Neural cell (in vitro differentiated cells): Measurements from ENCODE around the gene JAK2. TPM values are rescaled to one million over a fixed set of nuclear protein-coding genes. Genes with fewer than 3 reads are reported as not detected.

ENCODE experiments used
- H2AFZ ChIP-seq: fragments of 200-600, 300-800 bp; sonication (generic), shearing (Covaris generic); 2 replicates; pipeline ENCODE4 v1.6.0; 2014; ENCODE audit warnings: low read depth, mild to moderate bottlenecking, antibody characterized with exemption, low read length, moderate library complexity
- H3F3A ChIP-seq: fragments of 200-600 bp; shearing (Covaris generic); 2 replicates; pipeline ENCODE4 v1.6.1; 2016; ENCODE audit warnings: mild to moderate bottlenecking, moderate library complexity, mixed read lengths, antibody characterized with exemption, low read length; ENCODE audit not compliant: insufficient read depth, poor library complexity, severe bottlenecking
- H3K27ac ChIP-seq: fragments of 200-600, 300-800 bp; sonication (generic), shearing (Covaris generic); 2 replicates; pipeline ENCODE4 v1.5.1; 2014; ENCODE audit warnings: mild to moderate bottlenecking, low read length, moderate library complexity
- H3K27me3 ChIP-seq: fragments of 300-800, 200-600 bp; sonication (generic), shearing (Covaris generic); 2 replicates; pipeline ENCODE4 v1.6.0; 2014; ENCODE audit warnings: mild to moderate bottlenecking, low read depth, low read length, moderate library complexity; ENCODE audit not compliant: insufficient read depth
- H3K36me3 ChIP-seq: fragments of 300-800, 200-600 bp; sonication (generic), shearing (Covaris generic); 2 replicates; pipeline ENCODE4 v1.5.1; 2014; ENCODE audit warnings: mild to moderate bottlenecking, antibody characterized with exemption, low read length, moderate library complexity; ENCODE audit not compliant: insufficient read depth
- H3K4me2 ChIP-seq: fragments of 300-800, 200-600 bp; sonication (generic), shearing (Covaris generic); 2 replicates; pipeline ENCODE4 v1.6.0; 2014; ENCODE audit warnings: mild to moderate bottlenecking, low read length
- H3K4me3 ChIP-seq: fragments of 300-800, 200-600 bp; sonication (generic), shearing (Covaris generic); 2 replicates; pipeline ENCODE4 v1.5.1; 2014; ENCODE audit warnings: mild to moderate bottlenecking, low read length, moderate library complexity
- H3K79me2 ChIP-seq: fragments of 200-600 bp; shearing (Covaris generic); replicated peaks from 2 replicates; pipeline ENCODE4 v1.6.0; 2014; ENCODE audit warnings: mild to moderate bottlenecking, low read length, moderate library complexity; ENCODE audit not compliant: insufficient read depth
- H3K9ac ChIP-seq: fragments of 300-800, 200-600 bp; sonication (generic), shearing (Covaris generic); 2 replicates; pipeline ENCODE4 v1.6.1; 2016; ENCODE audit warnings: mild to moderate bottlenecking, low read length, mixed read lengths
- H3K9me2 ChIP-seq: fragments of 200-600 bp; shearing (Covaris generic); 2 replicates; pipeline ENCODE4 v1.6.1; 2016; ENCODE audit warnings: mild to moderate bottlenecking, low read length, mixed read lengths; ENCODE audit not compliant: insufficient read depth
- H3K9me3 ChIP-seq: fragments of 200-600, 300-800 bp; sonication (generic), shearing (Covaris generic); 2 replicates; pipeline ENCODE4 v1.6.1; 2016; ENCODE audit warnings: mild to moderate bottlenecking, mixed run types, low read length, moderate library complexity, mixed read lengths
- H4K20me1 ChIP-seq: fragments of 200-600 bp; shearing (Covaris generic); 2 replicates; pipeline ENCODE4 v1.6.1; 2016; ENCODE audit warnings: mild to moderate bottlenecking, mixed run types; ENCODE audit not compliant: insufficient read depth
- EP300 ChIP-seq: fragments of 450-650 bp; conservative IDR thresholded peaks from 2 replicates; pipeline ENCODE4 v1.6.1; 2014; ENCODE audit warnings: antibody characterized with exemption, mild to moderate bottlenecking, moderate library complexity; ENCODE audit not compliant: poor library complexity, severe bottlenecking
- EZH2 ChIP-seq: fragments of 200-600, 300-800 bp; shearing (Covaris generic), sonication (generic); IDR thresholded peaks from 2 replicates; pipeline ENCODE4 v1.6.1; 2014; ENCODE audit warnings: antibody characterized with exemption, low read length, borderline replicate concordance, mild to moderate bottlenecking; ENCODE audit not compliant: insufficient read depth, poor library complexity, severe bottlenecking
- MXI1 ChIP-seq: fragments of 450-650 bp; conservative IDR thresholded peaks from 2 replicates; pipeline ENCODE4 v1.6.1; 2014; ENCODE audit warnings: antibody characterized with exemption, mild to moderate bottlenecking; ENCODE audit not compliant: poor library complexity, severe bottlenecking
- POLR2AphosphoS5 ChIP-seq: IDR thresholded peaks from 2 replicates; pipeline ENCODE4 v1.6.1; 2012
- RAD21 ChIP-seq: fragments of 450-650 bp; conservative IDR thresholded peaks from 2 replicates; pipeline ENCODE4 v1.6.1; 2014; ENCODE audit warnings: antibody characterized with exemption, mild to moderate bottlenecking, moderate library complexity
- SMC3 ChIP-seq: fragments of 450-650 bp; conservative IDR thresholded peaks from 2 replicates; pipeline ENCODE4 v1.6.1; 2014; ENCODE audit warnings: antibody characterized with exemption, mild to moderate bottlenecking, moderate library complexity; ENCODE audit not compliant: poor library complexity
- TAF1 ChIP-seq: IDR thresholded peaks from 2 replicates; pipeline ENCODE4 v1.6.1; 2012; ENCODE audit warnings: low read depth
- polyA plus RNA-seq: library from polyadenylated mRNA; depleted of rRNA; stranded (reverse); fragments of >200 nt; gene quantifications from 2 replicates; pipeline ENCODE4 v1.2.3, GENCODE V29; 2014
- TF ChIP-seq, protein P1 (sequence below): fragments of 450-650 bp; IDR thresholded peaks from 2 replicates; pipeline ENCODE4 v1.5.1; 2014; ENCODE audit warnings: antibody characterized with exemption, mild to moderate bottlenecking, moderate library complexity; ENCODE audit not compliant: poor library complexity, severe bottlenecking
- TF ChIP-seq, protein P2 (sequence below): IDR thresholded peaks from 2 replicates; pipeline ENCODE4 v1.6.1; 2012; ENCODE audit warnings: borderline replicate concordance

Gene JAK2
- polyA plus RNA-seq, 1 donor from 2014 or later = 19.7 TPM

DNA sequence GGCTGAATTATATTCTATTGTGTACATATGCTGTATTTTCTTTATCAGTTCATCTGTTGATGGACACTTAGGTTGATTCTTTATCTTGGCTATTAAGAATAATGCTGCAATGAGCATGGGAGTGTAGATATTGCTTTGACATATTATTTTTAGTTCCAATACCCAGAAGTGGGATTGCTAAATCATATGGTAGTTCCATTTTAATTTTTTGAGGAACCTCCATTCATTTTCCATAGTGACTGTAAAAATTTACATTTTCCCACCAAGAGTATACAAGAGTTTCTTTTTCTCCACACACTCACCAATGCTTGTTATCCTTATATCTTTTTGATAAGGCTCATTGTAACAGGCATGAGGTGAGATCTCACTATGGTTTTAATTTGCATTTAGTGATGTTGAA, 19.4 kb downstream of the JAK2 start:
- Histone ChIP-seq H3K4me2 (no peak overlapping the region), H3K9me2 (no peaks in the 10 kb centered on the region), H3K9ac (no peak overlapping the region), H3K9me3 (no peaks in the 10 kb centered on the region), H3K36me3 (no peaks in the 10 kb centered on the region), H3K27ac (no peak overlapping the region), H4K20me1 (no peaks in the 10 kb centered on the region), H3K27me3 (no peaks in the 10 kb centered on the region), H3F3A (no peaks in the 10 kb centered on the region), H3K79me2 (no peaks in the 10 kb centered on the region), H2AFZ (no peak overlapping the region), H3K4me3 (no peak overlapping the region)
- TF ChIP-seq POLR2AphosphoS5 = no peak
- TF ChIP-seq RAD21 = no peak
- TF ChIP-seq TAF1 = no peak

DNA sequence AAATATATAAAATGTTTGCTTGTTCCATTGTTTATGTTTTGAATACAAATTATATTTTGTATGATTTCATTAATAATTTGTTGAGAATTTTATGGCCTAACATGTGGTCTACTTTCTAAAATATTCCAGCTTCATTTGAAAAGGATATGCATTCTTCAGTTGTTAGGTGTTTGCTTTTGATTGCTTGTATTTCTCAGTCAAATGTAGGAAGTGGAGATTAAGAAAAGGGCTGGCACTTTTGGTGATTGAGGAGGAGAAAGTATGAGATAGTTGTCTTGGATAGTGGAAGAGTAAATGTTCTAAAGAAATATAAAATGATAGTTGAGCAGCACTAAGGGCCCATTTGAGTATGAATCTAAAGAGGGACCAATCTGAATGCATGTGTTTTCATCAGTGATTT, 23.1 kb downstream of the JAK2 start:
- no peaks in the 10 kb centered on the region for H3K36me3 ChIP-seq

DNA sequence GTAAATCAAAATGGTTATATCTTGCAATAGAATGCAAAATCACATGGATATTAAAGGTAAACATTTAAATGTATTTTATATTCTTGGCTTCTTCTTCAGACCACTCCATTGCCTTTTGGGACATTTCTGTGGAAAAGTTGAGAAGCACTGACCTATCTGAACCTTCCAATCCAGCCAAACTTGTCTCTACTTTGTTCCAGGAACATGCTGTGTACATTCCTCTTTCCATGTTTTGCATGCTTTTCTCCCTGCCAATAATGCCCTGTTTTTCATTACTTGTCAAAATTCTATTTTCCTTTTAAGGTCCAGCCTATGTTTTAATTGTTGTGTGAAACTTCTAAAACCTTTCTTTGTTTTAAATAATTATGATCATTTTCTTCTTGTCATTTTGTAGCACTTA, 28.3 kb downstream of the JAK2 start:
- H3K9me3 ChIP-seq = no peaks in the 10 kb centered on the region

More for the DNA sequence above, 23.1 kb downstream of the JAK2 start:
- Histone ChIP-seq H2AFZ (no peak overlapping the region), H3K27ac (no peak overlapping the region), H3K9ac (no peak overlapping the region), H3K9me3 (no peaks in the 10 kb centered on the region), H4K20me1 (no peaks in the 10 kb centered on the region), H3K27me3 (no peaks in the 10 kb centered on the region), H3K4me3 (no peak overlapping the region), H3K79me2 (no peaks in the 10 kb centered on the region), H3F3A (no peaks in the 10 kb centered on the region), H3K4me2 (no peak overlapping the region), H3K9me2 (no peaks in the 10 kb centered on the region)
- TF ChIP-seq TAF1 (no peak), EZH2 (no peak), POLR2AphosphoS5 (no peak), SMC3 (no peak), RAD21 (no peak)

DNA sequence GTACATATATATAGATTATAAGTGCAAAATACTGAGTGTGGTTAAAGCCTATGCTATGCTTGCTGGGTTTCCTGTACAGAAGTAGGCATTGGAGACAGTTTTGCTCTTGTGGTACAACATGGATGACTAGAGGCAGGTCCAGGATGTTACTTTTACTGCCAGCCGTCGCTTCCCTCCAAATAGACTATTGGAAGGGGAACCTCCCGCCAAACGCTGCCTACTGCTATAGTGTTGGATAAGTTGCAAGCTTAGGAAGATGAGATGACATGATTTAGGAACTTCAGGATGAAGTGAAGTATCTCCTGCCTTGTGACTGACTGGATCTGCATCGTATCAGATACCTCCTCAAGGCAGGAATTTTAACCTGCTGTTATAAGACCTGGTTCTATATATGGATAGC, 30.9 kb downstream of the JAK2 start:
- no peak overlapping the region for H3K4me3 ChIP-seq
- no peaks in the 10 kb centered on the region for H3K79me2 ChIP-seq
- no peaks in the 10 kb centered on the region for H3K27me3 ChIP-seq
- H3K9me2 ChIP-seq = no peaks in the 10 kb centered on the region
- H3K9ac ChIP-seq = no peak overlapping the region
- no peak overlapping the region for H2AFZ ChIP-seq
- no peaks in the 10 kb centered on the region for H3K9me3 ChIP-seq
- H4K20me1 ChIP-seq = no peaks in the 10 kb centered on the region
- H3K36me3 ChIP-seq = peaks cover 5% of the 10 kb centered on the region
- H3K4me2 ChIP-seq = no peak overlapping the region
- no peaks in the 10 kb centered on the region for H3F3A ChIP-seq
- H3K27ac ChIP-seq = no peak overlapping the region
- TF ChIP-seq SMC3 (no peak), MXI1 (no peak), EZH2 (no peak), POLR2AphosphoS5 (no peak), EP300 (no peak)
- TF ChIP-seq, protein P1, sequence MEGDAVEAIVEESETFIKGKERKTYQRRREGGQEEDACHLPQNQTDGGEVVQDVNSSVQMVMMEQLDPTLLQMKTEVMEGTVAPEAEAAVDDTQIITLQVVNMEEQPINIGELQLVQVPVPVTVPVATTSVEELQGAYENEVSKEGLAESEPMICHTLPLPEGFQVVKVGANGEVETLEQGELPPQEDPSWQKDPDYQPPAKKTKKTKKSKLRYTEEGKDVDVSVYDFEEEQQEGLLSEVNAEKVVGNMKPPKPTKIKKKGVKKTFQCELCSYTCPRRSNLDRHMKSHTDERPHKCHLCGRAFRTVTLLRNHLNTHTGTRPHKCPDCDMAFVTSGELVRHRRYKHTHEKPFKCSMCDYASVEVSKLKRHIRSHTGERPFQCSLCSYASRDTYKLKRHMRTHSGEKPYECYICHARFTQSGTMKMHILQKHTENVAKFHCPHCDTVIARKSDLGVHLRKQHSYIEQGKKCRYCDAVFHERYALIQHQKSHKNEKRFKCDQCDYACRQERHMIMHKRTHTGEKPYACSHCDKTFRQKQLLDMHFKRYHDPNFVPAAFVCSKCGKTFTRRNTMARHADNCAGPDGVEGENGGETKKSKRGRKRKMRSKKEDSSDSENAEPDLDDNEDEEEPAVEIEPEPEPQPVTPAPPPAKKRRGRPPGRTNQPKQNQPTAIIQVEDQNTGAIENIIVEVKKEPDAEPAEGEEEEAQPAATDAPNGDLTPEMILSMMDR = no peak
- TF ChIP-seq, protein P2, sequence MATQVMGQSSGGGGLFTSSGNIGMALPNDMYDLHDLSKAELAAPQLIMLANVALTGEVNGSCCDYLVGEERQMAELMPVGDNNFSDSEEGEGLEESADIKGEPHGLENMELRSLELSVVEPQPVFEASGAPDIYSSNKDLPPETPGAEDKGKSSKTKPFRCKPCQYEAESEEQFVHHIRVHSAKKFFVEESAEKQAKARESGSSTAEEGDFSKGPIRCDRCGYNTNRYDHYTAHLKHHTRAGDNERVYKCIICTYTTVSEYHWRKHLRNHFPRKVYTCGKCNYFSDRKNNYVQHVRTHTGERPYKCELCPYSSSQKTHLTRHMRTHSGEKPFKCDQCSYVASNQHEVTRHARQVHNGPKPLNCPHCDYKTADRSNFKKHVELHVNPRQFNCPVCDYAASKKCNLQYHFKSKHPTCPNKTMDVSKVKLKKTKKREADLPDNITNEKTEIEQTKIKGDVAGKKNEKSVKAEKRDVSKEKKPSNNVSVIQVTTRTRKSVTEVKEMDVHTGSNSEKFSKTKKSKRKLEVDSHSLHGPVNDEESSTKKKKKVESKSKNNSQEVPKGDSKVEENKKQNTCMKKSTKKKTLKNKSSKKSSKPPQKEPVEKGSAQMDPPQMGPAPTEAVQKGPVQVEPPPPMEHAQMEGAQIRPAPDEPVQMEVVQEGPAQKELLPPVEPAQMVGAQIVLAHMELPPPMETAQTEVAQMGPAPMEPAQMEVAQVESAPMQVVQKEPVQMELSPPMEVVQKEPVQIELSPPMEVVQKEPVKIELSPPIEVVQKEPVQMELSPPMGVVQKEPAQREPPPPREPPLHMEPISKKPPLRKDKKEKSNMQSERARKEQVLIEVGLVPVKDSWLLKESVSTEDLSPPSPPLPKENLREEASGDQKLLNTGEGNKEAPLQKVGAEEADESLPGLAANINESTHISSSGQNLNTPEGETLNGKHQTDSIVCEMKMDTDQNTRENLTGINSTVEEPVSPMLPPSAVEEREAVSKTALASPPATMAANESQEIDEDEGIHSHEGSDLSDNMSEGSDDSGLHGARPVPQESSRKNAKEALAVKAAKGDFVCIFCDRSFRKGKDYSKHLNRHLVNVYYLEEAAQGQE = no peak

More for the DNA sequence above, 28.3 kb downstream of the JAK2 start:
- Histone ChIP-seq H4K20me1 (no peaks in the 10 kb centered on the region), H3K27ac (no peak overlapping the region), H3K27me3 (no peaks in the 10 kb centered on the region), H2AFZ (no peak overlapping the region), H3K9me2 (no peaks in the 10 kb centered on the region), H3K9ac (no peak overlapping the region), H3K36me3 (peaks cover 5% of the 10 kb centered on the region), H3F3A (no peaks in the 10 kb centered on the region), H3K79me2 (no peaks in the 10 kb centered on the region), H3K4me2 (no peak overlapping the region), H3K4me3 (no peak overlapping the region)
- TF ChIP-seq RAD21 = no peak
- TF ChIP-seq TAF1 = no peak
- TF ChIP-seq, protein P1 = no peak
- TF ChIP-seq MXI1 = no peak
